ENCODE results near the gene RTKN.
A peak's percentile ranks its signal among the peaks of the same experiment; 100 is the strongest.

Gene RTKN

DNA sequence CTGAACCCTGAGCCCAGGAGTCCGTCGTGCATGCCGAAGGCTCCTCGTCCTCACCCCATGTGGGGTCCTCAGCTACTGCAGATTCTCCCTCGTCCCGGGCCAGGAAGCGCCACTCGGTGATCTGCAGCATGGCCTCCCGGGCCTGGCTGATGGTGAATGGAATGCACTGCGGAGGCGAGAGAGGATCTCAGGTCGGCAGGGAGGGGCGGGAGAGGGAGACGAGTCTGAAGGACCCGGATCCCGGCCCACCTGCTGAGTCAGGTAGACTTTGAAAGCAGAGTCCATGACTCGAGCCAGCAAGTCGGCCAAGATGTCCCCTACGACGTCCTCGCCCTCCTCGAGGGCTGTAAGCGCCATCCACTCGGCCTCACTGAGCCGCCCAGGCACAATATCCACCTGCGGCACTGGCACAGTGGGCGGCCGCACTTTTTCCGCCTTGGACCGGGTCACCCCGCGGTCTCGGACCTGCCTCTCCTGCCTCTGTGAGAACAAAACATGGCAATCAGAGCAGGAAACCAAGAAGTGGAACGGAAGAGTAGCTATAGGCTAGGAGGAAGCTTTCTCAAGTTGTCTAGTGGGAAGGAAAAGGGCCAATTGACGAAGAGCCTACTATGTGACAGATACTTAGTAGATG lies 25.9 kb downstream of the RTKN start:
- FAIRE-seq, result no peak

- no peak for FAIRE-seq
Observed at GRCh38 chr2:74414881-74415761, 26.6 kb downstream of the RTKN start.

GRCh38 chr2:74414441-74414840 lies 27.3 kb downstream of the RTKN start:
- no peak for FAIRE-seq

- no peak for FAIRE-seq
Observed at GRCh38 chr2:74413001-74413698, 28.6 kb downstream of the RTKN start.

DNA sequence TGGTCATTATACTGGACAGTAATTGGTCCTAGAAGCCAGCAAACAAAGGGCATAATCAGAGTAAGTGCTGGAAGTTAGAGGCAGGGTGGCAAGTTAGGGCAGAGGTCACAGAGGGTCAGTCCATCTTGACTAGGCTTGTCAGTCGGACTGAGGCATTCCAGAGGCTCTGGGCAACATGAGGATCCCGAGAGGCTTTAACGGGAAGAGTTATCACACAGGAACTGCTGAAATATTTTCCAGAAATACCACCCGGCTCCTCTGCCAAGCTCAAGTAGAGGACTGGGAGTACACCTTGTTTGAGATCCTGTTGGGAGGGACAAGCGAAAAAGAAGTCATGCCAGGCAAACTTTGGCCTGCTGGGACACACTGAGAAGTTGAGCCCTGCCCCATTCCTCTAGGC lies 34.1 kb downstream of the RTKN start:
- FAIRE-seq, result no peak

DNA sequence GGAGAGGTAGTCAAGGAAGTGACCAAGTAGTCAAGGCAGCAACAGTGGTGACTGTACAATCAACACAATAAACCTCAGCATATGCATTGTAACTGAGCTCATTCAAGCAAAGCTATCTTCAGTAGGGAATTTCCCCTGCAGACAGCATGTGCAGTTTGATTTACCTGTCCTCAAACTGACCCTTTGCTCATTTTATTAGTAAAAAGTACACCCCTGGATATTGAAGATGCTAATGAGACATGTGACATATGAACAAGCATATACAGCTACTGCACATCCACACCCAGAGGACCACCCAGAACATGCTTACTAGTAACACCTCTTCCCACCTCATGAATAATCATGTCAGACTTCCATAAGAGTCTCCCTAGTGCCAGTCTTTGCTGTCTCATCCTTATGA lies 35.7 kb downstream of the RTKN start:
- FAIRE-seq, result no peak

DNA sequence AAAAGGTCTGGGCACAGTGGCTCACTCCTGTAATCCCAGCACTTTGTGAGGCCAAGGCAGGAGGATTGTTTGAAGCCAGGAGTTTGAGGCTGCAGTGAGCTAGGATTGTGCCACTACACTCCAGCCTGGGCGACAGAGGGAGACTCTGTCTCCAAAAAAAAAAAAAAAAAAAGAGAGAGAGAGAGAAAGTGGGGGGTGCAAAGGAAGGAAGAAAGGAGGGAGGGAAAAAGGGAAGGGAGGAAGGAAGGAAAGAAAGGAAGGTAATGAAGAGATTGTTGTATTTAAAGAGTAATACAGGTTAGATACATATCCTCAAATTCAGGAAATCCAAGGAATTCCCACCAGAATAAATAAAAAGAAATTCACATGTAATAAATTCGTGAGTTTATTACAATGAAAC lies 39.8 kb downstream of the RTKN start:
- FAIRE-seq, result no peak

GRCh38 chr2:74399785-74400184 lies 42.0 kb downstream of the RTKN start:
- FAIRE-seq, result peak; percentile 50

DNA sequence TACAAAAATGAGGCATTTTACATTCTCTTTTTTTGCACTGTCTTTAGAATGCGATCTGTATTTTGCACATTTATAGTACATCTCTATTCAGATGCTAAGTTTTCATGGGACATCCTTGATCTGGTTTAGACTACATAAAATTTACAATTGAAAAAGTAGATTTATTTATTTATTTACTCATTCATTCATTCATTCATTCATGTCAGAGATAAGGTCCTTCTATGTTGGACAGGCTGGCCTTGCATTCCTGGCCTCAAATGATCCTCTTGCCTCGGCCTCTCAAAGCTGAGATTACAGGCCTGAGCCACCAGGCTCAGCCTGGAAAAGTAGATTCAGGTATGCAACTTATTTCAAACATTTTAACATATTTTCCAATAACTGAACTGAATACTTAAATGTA lies 45.6 kb downstream of the RTKN start:
- no peak for FAIRE-seq

DNA sequence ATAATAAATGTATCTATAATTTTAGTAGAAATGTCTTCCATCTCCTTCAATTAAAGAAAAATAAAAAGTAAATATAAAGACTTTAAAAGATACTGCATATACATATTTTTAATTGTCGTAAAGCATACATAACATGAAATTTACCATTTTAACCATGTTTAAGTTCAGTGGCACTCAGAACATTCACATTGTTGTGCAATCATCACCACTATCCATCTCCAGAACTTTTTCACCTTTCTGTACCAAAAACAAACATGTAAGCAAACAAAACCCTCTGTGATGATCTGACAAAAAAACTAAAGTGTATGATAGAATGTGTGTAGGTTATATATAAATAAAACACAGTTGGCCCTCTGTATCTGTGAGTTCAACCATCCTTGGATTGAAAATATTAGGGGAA lies 48.2 kb downstream of the RTKN start:
- peak; percentile 5 for FAIRE-seq

DNA sequence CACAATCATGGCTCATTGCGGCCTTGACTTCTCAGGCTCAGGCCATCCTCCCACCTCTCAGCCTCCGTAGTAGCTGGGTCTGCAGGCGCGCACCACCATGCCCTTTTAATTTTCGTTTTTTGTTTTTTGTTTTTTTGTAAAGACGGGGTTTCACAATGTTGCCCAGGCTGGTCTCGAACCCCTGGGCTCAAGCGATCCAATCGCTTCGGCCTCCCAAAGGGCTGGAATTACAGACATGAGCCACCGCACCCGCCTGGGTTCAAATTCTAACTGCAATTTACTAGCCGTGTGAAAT lies 49.3 kb downstream of the RTKN start:
- no peak for FAIRE-seq

DNA sequence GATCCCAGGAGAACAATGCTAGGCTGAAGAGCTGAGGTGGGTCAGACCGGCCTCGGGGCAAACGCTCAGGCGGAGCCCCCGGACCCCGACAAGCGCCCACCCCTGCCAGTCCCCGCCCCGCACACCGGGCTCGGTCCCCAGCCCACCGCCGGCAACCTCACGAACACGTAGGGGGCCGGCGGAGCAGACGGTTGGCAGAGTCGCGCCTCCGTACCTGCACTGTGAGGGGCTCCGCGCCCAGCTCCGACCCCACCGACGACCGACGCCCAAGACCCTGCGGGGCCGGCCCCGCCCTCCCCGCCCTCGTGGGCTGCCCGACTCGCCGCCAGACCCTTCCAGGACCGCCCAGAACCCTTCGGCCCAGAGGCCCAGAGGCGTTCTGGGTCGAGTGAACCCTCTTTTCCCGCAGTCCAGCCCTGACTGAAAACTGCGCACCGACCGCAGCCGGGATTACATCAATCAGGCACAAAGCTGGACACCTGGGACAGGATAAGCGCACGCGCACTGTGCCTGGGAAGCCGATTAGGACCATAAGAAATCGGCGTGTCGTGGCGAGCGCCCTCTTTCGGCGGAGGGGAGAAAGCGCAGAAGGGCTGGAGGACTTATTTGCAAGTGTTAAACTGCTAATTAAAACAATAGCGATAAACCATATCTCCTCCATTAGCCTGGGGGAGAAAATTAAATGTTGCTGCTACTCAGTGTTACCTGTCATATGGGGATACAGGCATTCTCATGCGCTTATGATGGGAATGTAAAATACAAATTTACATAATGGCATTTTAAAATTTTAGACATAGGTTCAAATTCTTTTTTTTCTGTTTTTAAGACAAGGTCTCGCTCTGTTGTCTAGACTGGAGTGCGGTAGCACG lies 49.9 kb downstream of the RTKN start:
- FAIRE-seq, result peak; percentile 74

DNA sequence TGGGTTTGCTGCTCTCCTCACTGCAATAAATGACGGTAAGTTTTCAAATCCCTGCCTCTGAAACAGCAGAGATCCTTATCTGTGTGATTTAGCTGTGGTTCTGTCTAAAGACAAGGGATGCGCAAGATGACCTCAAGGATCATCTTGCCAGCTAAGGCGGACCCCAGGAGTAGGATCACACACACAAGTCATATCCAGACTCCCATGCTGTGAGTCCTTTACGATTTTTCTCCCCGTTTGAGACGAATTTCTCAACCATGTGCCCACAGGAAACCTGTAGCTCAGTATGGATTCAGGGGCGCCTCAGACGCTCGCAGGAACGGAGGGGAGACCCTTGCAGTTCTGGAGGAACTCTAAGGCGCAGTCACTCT lies 50.5 kb downstream of the RTKN start:
- FAIRE-seq, result no peak

DNA sequence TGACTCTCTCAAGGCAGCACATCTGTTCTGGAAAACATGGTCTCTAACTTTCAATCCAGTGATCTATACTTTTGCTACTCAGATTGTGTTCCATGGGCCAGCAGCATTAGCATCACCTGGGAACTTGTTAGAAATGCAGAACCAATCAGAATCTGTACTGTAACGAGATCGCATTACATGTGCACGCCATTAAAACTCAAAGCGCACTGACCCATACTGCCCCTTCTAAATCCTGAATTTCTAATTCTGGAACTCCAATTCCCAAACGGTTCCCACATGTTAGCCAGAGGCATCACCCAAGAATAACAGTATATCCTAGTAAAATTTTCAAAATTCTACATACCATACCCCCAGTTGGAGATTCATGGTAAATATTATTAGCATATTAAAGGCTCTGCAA lies 51.1 kb downstream of the RTKN start:
- no peak for FAIRE-seq

DNA sequence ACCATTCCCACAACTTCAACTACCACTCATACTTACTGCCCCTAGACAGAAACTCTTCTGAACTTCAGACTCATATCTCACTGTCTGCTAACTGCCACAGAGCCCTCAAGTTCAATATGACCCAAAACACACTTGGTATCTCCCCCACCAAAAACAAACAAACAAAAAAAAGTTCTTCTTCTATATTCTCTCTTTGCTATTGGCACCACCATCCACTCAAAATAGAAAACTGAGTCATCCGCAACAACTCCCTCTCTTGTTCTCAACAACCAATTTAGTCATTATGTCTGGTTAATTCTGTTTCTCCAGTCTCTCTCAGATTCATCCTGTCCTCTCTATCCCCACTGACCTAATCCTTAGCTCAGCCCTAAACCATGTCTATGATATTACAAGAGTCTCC lies 54.4 kb downstream of the RTKN start:
- no peak for FAIRE-seq

- no peak for FAIRE-seq
Observed at GRCh38 chr2:74385396-74385795, 56.3 kb downstream of the RTKN start.

DNA sequence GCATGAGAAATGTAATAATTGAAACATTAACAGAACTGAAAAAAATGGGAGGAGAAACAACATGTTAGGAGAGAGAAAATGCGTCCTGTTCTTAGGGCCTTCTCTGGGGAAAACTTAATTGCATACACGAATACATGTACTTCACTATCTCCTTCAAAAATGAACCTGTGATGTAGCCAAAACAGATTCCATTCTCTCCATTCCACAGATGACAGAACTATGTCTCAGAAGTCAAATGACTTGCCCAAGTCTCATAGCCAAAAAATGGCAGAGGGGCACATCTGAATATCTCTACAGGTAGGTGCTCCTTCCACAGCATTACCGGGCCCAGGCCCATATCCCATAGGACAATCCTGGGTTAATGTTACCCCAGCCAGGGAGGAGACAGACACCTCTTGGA lies 57.7 kb downstream of the RTKN start:
- FAIRE-seq, result no peak

- no peak for FAIRE-seq
Observed at GRCh38 chr2:74383254-74383653, 58.5 kb downstream of the RTKN start.

DNA sequence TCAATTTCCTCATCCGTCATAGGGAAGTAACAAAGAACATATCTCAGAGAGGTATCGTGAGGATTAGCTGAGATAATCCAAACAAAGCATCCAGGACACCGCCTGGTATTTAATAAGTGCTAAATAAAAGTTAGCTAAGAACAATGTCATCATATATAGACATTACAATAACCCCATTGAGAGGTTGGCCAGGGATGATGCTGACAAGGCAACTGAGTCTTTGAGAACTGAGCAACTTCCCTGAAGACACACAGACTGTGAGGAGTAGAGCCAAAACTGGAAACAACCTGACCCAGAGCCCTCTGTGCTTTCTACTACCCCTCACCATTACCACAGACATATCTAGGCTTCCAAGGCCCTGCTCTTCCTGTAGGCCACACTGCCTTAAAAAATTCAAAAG lies 60.0 kb downstream of the RTKN start:
- FAIRE-seq, result no peak

DNA sequence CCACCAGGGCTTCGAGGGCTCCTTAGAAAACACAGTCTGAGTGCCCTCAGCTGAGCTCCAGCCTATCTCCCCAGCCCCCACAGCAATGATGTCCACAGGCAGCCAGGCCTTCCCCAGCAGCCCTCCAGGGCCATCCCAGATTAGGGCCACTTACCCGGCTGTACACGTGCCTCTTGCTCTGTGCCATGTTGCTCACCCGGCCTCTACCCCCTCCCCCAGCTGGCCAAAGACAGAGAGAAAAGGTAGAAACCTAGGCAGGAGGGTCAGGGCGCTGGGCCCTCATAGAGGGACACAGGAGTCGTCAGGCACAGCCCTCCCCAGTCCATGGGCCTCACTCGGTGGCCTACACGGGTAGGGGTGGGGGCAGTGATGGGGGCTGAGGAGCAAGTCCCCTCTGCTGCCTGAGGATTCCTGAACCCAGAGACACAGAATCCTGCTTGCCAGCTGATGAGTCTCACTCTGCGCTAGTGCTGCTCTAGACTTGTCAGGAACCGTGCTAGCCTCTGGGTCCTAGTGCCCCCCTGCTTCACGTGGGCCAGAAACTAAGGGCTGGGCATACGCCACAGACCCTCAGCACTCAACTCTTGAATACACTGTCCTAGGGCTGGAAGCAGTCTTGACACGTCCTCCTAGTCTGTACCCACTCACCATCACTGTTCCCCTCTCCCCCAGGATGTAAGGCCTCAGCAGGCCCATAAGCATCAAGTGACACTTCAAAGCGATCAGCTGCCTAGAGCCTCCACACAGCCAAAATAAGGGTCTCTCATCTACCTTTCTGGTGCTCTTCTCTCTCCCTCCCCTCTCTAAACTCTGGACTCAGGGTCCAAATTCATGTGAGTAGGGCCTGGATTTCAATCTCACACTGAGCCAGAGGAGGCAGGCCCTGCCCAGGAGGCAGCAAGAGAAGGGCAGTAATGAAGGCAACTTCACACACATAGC lies 61.6 kb downstream of the RTKN start, which contains the start of gene DCTN1:
DCTN1 (minus strand) TSS at position 461 of the 939 bp plus-strand sequence; CDS start at position 187, 274 bp downstream.
- no peak for FAIRE-seq

DNA sequence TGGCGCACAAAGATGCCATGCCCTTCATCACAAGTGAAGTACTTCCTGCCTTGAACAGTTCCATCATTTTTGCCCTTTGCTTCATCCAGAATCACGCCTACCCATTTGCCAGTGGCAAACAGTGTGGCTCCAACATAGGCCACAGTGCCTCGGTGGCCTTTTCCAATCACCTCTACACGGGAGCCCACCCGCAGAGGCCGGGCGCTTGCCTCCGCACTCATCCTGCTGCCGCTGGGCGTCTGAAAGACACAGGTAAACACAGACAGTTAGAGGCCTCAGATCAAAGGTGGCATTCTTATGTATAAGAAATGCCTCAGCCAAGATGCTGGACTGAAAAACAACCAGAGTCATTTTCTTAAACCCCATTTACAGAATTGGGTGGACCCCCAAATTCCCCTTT lies 63.7 kb downstream of the RTKN start:
- FAIRE-seq, result no peak

DNA sequence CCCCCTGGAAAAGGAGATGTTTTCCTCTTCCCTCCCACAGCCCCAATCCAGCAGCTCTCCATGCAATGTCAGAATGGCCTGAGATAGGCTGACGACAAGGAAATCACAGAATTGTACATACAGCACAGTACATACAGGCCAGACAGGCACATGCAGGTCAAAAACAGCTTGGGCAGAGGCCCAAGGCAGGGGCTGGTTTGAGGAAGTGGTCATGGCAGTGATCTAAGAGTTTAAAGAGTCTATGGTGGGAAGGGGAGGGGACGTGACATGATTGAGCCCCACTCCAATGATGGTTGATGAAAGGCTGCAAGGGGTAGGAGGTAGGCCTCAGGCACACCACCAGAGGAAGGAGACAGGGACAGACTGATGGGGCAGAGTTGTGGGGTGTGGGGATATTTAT lies 65.9 kb downstream of the RTKN start:
- no peak for FAIRE-seq

All from TTC549 (cell line).